Parietal lobe (tissue), 2 donors: ENCODE measurements around the gene PPP1R12A. TPM values are rescaled to one million over a fixed set of nuclear protein-coding genes. Genes with fewer than 3 reads are reported as not detected.

Experiments used
- small RNA-seq: library from RNA; depleted of rRNA; stranded (forward); fragments of <200 nt; gene quantifications from one replicate; pipeline ENCODE3, GENCODE V24; 2014; ENCODE audit warnings: low replicate concordance
- total RNA-seq: library from RNA; depleted of rRNA; stranded (reverse); fragments of >200 nt; gene quantifications from one replicate; pipeline ENCODE4 v1.2.3, GENCODE V29; 2014

The PPP1R12A gene
- 240 TPM for total RNA-seq

GRCh38 chr12:79935021-79935623 is at the start of gene PPP1R12A:
Gene PPP1R12A, minus strand, starts transcription at chr12:79935097. Its CDS starts 166 bp downstream, at chr12:79934931.

Small RNA genes lying within 50 kb of the gene (small RNA-seq; reads per million reads assigned to genes)
- gene RNA5SP363, result not detected

Other genes with a start within 250 kb of the PPP1R12A start
- gene PAWR, start 244.1 kb downstream of the PPP1R12A start, total RNA-seq, result 28.2 TPM
- 0.31 TPM for gene OTOGL, start 164.4 kb upstream of the PPP1R12A start, total RNA-seq